ENCODE measurements around the gene NFATC2IP.

NFATC2IP gene

GRCh38 chr16:29007730-29008593 is 57.2 kb downstream of the NFATC2IP start:
- DNase-seq = peak; percentile 51

GRCh38 chr16:29009050-29009837 is 58.5 kb downstream of the NFATC2IP start:
- no peak for DNase-seq

GRCh38 chr16:29009838-29010166 is 59.1 kb downstream of the NFATC2IP start:
- no peak for DNase-seq

- no peak for DNase-seq
These were observed 60.4 kb downstream of the NFATC2IP start for GRCh38 chr16:29011112-29011511.

- no peak for DNase-seq
These were observed 61.1 kb downstream of the NFATC2IP start for GRCh38 chr16:29011851-29012250.

- no peak for DNase-seq
These were observed 62.3 kb downstream of the NFATC2IP start for GRCh38 chr16:29012913-29013553.

- DNase-seq = no peak
These were observed 63.9 kb downstream of the NFATC2IP start for GRCh38 chr16:29014561-29015069.

Measured in fibroblast of upper back skin (primary cell).